ENCODE results near the gene ESR2. TPM values are rescaled to one million over a fixed set of nuclear protein-coding genes. Genes with fewer than 3 reads are reported as not detected.
"Not testable (repeated sequence)": the region's sequence is repeated elsewhere in the genome, so short reads cannot be mapped to it uniquely, and the experiment has no call there.

ESR2 gene
- total RNA-seq, 1 donor from 2014 or later: 0.16 TPM

GRCh38 chr14:64212666-64213065 lies 81.5 kb downstream of the ESR2 start:
- H3K36me3 Mint-ChIP-seq (ENCODE audit: low read depth, unreplicated experiment): peaks cover 3% of the 10 kb centered on the region
- no peak overlapping the region for H3K27ac ChIP-seq (ENCODE audit: low read depth, low read length)
- no peak overlapping the region for H3K9ac ChIP-seq (ENCODE audit: low read length)
- H3K4me2 ChIP-seq (ENCODE audit: low read length): no peak overlapping the region
- FAIRE-seq (no peak), DNase-seq (ENCODE audit: low read depth) (no peak)
- H3K4me1 ChIP-seq (ENCODE audit: insufficient read depth, low read length): no peaks in the 10 kb centered on the region
- H3K36me3 ChIP-seq (ENCODE audit: insufficient read depth, low read length): peaks cover 2% of the 10 kb centered on the region
- no peak overlapping the region for H2AFZ ChIP-seq (ENCODE audit: low read depth, low read length)
- H3K4me1 Mint-ChIP-seq (ENCODE audit: low read depth, unreplicated experiment): peaks cover 28% of the 10 kb centered on the region
- H3K79me2 ChIP-seq (ENCODE audit: insufficient read depth, low read length): no peaks in the 10 kb centered on the region
- H3K27me3 ChIP-seq (ENCODE audit: insufficient read depth, low read length): no peaks in the 10 kb centered on the region
- no peak overlapping the region for H3K4me3 ChIP-seq (ENCODE audit: insufficient read depth, low read depth, low read length)
- H3K27ac Mint-ChIP-seq (ENCODE audit: unreplicated experiment): peak overlapping the region; percentile 34
- H3K9me3 Mint-ChIP-seq (ENCODE audit: unreplicated experiment): no peaks in the 10 kb centered on the region
- TF ChIP-seq EZH2 (IDR thresholded peaks at IDR 0.05; ENCODE audit: insufficient read depth, low read length): no peak
- TF ChIP-seq, protein P1, sequence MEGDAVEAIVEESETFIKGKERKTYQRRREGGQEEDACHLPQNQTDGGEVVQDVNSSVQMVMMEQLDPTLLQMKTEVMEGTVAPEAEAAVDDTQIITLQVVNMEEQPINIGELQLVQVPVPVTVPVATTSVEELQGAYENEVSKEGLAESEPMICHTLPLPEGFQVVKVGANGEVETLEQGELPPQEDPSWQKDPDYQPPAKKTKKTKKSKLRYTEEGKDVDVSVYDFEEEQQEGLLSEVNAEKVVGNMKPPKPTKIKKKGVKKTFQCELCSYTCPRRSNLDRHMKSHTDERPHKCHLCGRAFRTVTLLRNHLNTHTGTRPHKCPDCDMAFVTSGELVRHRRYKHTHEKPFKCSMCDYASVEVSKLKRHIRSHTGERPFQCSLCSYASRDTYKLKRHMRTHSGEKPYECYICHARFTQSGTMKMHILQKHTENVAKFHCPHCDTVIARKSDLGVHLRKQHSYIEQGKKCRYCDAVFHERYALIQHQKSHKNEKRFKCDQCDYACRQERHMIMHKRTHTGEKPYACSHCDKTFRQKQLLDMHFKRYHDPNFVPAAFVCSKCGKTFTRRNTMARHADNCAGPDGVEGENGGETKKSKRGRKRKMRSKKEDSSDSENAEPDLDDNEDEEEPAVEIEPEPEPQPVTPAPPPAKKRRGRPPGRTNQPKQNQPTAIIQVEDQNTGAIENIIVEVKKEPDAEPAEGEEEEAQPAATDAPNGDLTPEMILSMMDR (IDR thresholded peaks at IDR 0.05; ENCODE audit: insufficient read depth, low read depth, low read length): no peak
- H4K20me1 ChIP-seq (ENCODE audit: insufficient read depth, low read length): no peaks in the 10 kb centered on the region
- H3K9me3 ChIP-seq (ENCODE audit: insufficient read depth, low read depth, low read length): no peaks in the 10 kb centered on the region
- H3K4me3 Mint-ChIP-seq (ENCODE audit: unreplicated experiment): no peak overlapping the region
- peaks cover 4% of the 10 kb centered on the region for H3K27me3 Mint-ChIP-seq (ENCODE audit: low read depth, unreplicated experiment)

DNA sequence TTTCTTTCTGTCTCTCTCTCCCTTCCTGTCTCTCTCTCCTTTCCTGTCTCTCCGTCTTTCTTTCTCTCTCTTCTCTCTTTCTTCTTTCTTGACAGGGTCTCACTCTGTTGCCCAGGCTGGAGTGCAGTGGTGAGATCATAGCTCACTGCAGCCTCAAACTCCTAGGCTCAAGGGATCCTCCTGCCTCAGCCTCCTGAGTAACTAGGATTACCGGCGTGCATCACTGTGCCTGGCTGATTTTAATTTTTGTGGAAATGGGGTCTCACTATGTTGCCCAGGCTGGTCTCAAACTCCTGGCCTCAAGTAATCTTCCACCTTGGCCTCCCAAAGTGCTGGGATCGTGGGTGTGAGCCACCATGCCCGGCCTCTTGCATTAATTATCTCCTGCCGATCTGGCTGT lies 83.3 kb downstream of the ESR2 start:
- H4K20me1 ChIP-seq (ENCODE audit: insufficient read depth, low read length); H3K9ac ChIP-seq (ENCODE audit: low read length); H3K27ac ChIP-seq (ENCODE audit: low read depth, low read length); H3K36me3 ChIP-seq (ENCODE audit: insufficient read depth, low read length); H3K9me3 ChIP-seq (ENCODE audit: insufficient read depth, low read depth, low read length); H3K79me2 ChIP-seq (ENCODE audit: insufficient read depth, low read length); H2AFZ ChIP-seq (ENCODE audit: low read depth, low read length); H3K27me3 ChIP-seq (ENCODE audit: insufficient read depth, low read length); DNase-seq (ENCODE audit: low read depth); H3K27me3 Mint-ChIP-seq (ENCODE audit: low read depth, unreplicated experiment); H3K36me3 Mint-ChIP-seq (ENCODE audit: low read depth, unreplicated experiment); H3K4me3 ChIP-seq (ENCODE audit: insufficient read depth, low read depth, low read length); FAIRE-seq; H3K4me2 ChIP-seq (ENCODE audit: low read length); H3K9me3 Mint-ChIP-seq (ENCODE audit: unreplicated experiment); H3K4me3 Mint-ChIP-seq (ENCODE audit: unreplicated experiment); H3K4me1 ChIP-seq (ENCODE audit: insufficient read depth, low read length): not testable (repeated sequence)
- peak overlapping the region; percentile 73 for H3K27ac Mint-ChIP-seq (ENCODE audit: unreplicated experiment)
- H3K4me1 Mint-ChIP-seq (ENCODE audit: low read depth, unreplicated experiment): peaks cover 25% of the 10 kb centered on the region

DNA sequence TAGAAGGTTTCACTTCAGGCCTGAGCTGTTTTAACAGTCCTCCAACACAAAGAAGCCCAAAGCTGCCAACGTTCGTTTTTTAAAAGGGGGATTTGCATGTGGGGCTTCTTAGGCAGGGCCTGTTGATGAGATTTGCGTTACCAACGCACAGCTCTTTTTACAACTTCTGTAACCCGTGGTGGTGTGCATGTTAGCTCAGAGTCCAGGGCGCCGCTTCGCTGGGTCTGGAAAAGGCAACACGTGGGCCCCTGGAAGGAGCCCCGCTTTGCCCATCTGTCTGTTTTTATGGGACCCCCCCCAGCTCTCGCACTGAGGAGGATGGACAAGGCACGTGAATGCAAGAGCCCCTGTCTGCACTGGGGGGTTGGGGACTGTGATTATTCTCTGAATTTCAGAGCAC lies 84.0 kb downstream of the ESR2 start:
- peaks cover 3% of the 10 kb centered on the region for H3K36me3 Mint-ChIP-seq (ENCODE audit: low read depth, unreplicated experiment)
- Histone ChIP-seq H3K27me3 (ENCODE audit: insufficient read depth, low read length) (no peaks in the 10 kb centered on the region), H3K9me3 (ENCODE audit: insufficient read depth, low read depth, low read length) (no peaks in the 10 kb centered on the region), H3K9ac (ENCODE audit: low read length) (no peak overlapping the region), H3K4me2 (ENCODE audit: low read length) (no peak overlapping the region), H2AFZ (ENCODE audit: low read depth, low read length) (no peak overlapping the region), H4K20me1 (ENCODE audit: insufficient read depth, low read length) (no peaks in the 10 kb centered on the region), H3K27ac (ENCODE audit: low read depth, low read length) (no peak overlapping the region), H3K36me3 (ENCODE audit: insufficient read depth, low read length) (no peaks in the 10 kb centered on the region), H3K4me3 (ENCODE audit: insufficient read depth, low read depth, low read length) (no peak overlapping the region), H3K4me1 (ENCODE audit: insufficient read depth, low read length) (no peaks in the 10 kb centered on the region), H3K79me2 (ENCODE audit: insufficient read depth, low read length) (no peaks in the 10 kb centered on the region)
- H3K27me3 Mint-ChIP-seq (ENCODE audit: low read depth, unreplicated experiment): peaks cover 4% of the 10 kb centered on the region
- H3K4me3 Mint-ChIP-seq (ENCODE audit: unreplicated experiment): no peak overlapping the region
- H3K4me1 Mint-ChIP-seq (ENCODE audit: low read depth, unreplicated experiment): peaks cover 23% of the 10 kb centered on the region
- no peak for TF ChIP-seq EZH2 (IDR thresholded peaks at IDR 0.05; ENCODE audit: insufficient read depth, low read length)
- TF ChIP-seq, protein P1 (IDR thresholded peaks at IDR 0.05; ENCODE audit: insufficient read depth, low read depth, low read length): no peak
- H3K9me3 Mint-ChIP-seq (ENCODE audit: unreplicated experiment): no peaks in the 10 kb centered on the region
- no peak overlapping the region for H3K27ac Mint-ChIP-seq (ENCODE audit: unreplicated experiment)
- FAIRE-seq: no peak
- no peak for DNase-seq (ENCODE audit: low read depth)

Data from astrocyte (in vitro differentiated cells and primary cell).